CD14-positive monocyte (primary cell): ENCODE results near the gene PEAK1. TPM values are rescaled to one million over a fixed set of nuclear protein-coding genes. Genes with fewer than 3 reads are reported as not detected.
A peak's percentile ranks its signal among the peaks of the same experiment; 100 is the strongest.

ENCODE experiments used
- DNase-seq, 3 donors: peaks; one replicate each; pipeline ENCODE4 v3.0.0-alpha.2; 2011 to 2022
- H2AFZ ChIP-seq: 2 replicates; pipeline ENCODE4 v1.6.0; 2012; ENCODE audit warnings: mild to moderate bottlenecking, low read depth, low read length, inconsistent platforms; ENCODE audit not compliant: insufficient read depth, poor library complexity, severe bottlenecking
- H3K27ac ChIP-seq, 2 donors: 1 replicate in 1 of 2; 2 replicates in 1 of 2; pipeline ENCODE4 v1.5.1; 2012 to 2013; ENCODE audit warnings: low read length in 2 of 2, control low read depth in 1 of 2, inconsistent platforms in 1 of 2, low read depth in 1 of 2, mild to moderate bottlenecking in 1 of 2
- H3K27me3 ChIP-seq, 2 donors: one replicate each; pipeline versions ENCODE4 v1.6.0 to v1.6.1; 2011 to 2013; ENCODE audit warnings: low read length in 2 of 2; ENCODE audit not compliant: control insufficient read depth in 2 of 2, insufficient read depth in 2 of 2
- H3K36me3 ChIP-seq, 2 donors: replicated peaks in 1 of 2; 1 replicate in 1 of 2; 2 replicates in 1 of 2; pipeline versions ENCODE4 v1.5.1 to v1.6.1; 2012 to 2013; ENCODE audit warnings: low read length in 2 of 2, control low read depth in 1 of 2, inconsistent platforms in 1 of 2, mild to moderate bottlenecking in 1 of 2; ENCODE audit not compliant: insufficient read depth in 2 of 2, control insufficient read depth in 1 of 2
- H3K4me1 ChIP-seq, 2 donors: 1 replicate in 1 of 2; 2 replicates in 1 of 2; pipeline versions ENCODE4 v1.5.1 to v1.6.1; 2012 to 2013; ENCODE audit warnings: low read length in 2 of 2, control low read depth in 1 of 2, inconsistent platforms in 1 of 2, mild to moderate bottlenecking in 1 of 2, moderate library complexity in 1 of 2; ENCODE audit not compliant: insufficient read depth in 2 of 2, control insufficient read depth in 1 of 2
- H3K4me2 ChIP-seq: replicated peaks from 2 replicates; pipeline ENCODE3; 2012; ENCODE audit warnings: low read length, moderate library complexity, mild to moderate bottlenecking; ENCODE audit not compliant: poor library complexity, severe bottlenecking; ENCODE audit errors: extremely low read depth
- H3K4me3 ChIP-seq, 3 experiments: fragments of 200-600 bp in 1 of 3; sonication (generic) in 1 of 3; replicated peaks in 1 of 3; 1 replicate in 2 of 3; 2 replicates in 1 of 3; pipeline ENCODE4 v1.5.1; 2011 to 2013; ENCODE audit warnings: low read length in 3 of 3, mild to moderate bottlenecking in 3 of 3, control low read depth in 2 of 3, low read depth in 2 of 3, inconsistent platforms in 1 of 3, moderate library complexity in 1 of 3
- H3K79me2 ChIP-seq: 2 replicates; pipeline ENCODE4 v1.6.0; 2012; ENCODE audit warnings: mild to moderate bottlenecking, control low read depth, inconsistent platforms, low read length, moderate library complexity; ENCODE audit not compliant: insufficient read depth
- H3K9ac ChIP-seq: 2 replicates; pipeline ENCODE4 v1.6.0; 2017; ENCODE audit warnings: low read length, mild to moderate bottlenecking; ENCODE audit not compliant: insufficient read depth, poor library complexity, severe bottlenecking
- H3K9me3 ChIP-seq, 2 donors: replicated peaks in 1 of 2; 1 replicate in 1 of 2; 2 replicates in 1 of 2; pipeline versions ENCODE4 v1.5.1 to v1.6.1; 2012 to 2013; ENCODE audit warnings: low read length in 2 of 2, control low read depth in 1 of 2; ENCODE audit not compliant: control insufficient read depth in 1 of 2, insufficient read depth in 1 of 2
- H4K20me1 ChIP-seq: 2 replicates; pipeline ENCODE4 v1.6.0; 2012; ENCODE audit warnings: mild to moderate bottlenecking, low read length, control low read depth, moderate library complexity; ENCODE audit not compliant: insufficient read depth
- H3K27ac Mint-ChIP-seq, 7 donors: one replicate each; pipeline ENCODE4 v1.8.0; 2020; ENCODE audit warnings: mild to moderate bottlenecking in 7 of 7, mixed read lengths in 7 of 7, moderate library complexity in 6 of 7, inconsistent platforms in 2 of 7
- H3K27me3 Mint-ChIP-seq, 3 donors: one replicate each; pipeline ENCODE4 v1.8.0; 2021 to 2022; ENCODE audit warnings: low read depth in 3 of 3, mild to moderate bottlenecking in 3 of 3, mixed read lengths in 3 of 3, moderate library complexity in 3 of 3, inconsistent platforms in 1 of 3
- H3K36me3 Mint-ChIP-seq, 2 donors: one replicate each; pipeline ENCODE4 v1.8.0; 2020; ENCODE audit warnings: mixed read lengths in 2 of 2, inconsistent platforms in 1 of 2, mild to moderate bottlenecking in 1 of 2
- H3K4me1 Mint-ChIP-seq: one replicate; pipeline ENCODE4 v1.8.0; 2020; ENCODE audit warnings: mild to moderate bottlenecking, mixed read lengths
- H3K4me3 Mint-ChIP-seq, 2 donors: one replicate each; pipeline ENCODE4 v1.8.0; 2020; ENCODE audit warnings: mild to moderate bottlenecking in 2 of 2, mixed read lengths in 2 of 2, moderate library complexity in 1 of 2
- H3K9me3 Mint-ChIP-seq, 7 donors: one replicate each; pipeline ENCODE4 v1.8.0; 2020 to 2022; ENCODE audit warnings: mixed read lengths in 7 of 7, mild to moderate bottlenecking in 6 of 7, moderate library complexity in 6 of 7, inconsistent platforms in 2 of 7
- CTCF ChIP-seq: fragments of 200-600 bp; IDR thresholded peaks from one replicate; pipeline ENCODE4 v1.8.0; 2022; ENCODE audit warnings: antibody characterized with exemption, mild to moderate bottlenecking
- WGBS: methylation state at CpG from one replicate; pipeline ENCODE4 v1.1.5; 2013; ENCODE audit warnings: missing lambda C conversion rate; ENCODE audit not compliant: insufficient coverage; 5-methylcytosine and 5-hydroxymethylcytosine counted together
- intact Hi-C, 2 donors: fragments of 100-400 bp; cut with micrococcal nuclease; formaldehyde crosslinking; loops; one replicate each; pipeline versions ENCODE4 v1.15.0 to v1.15.1; 2023
- polyA plus RNA-seq, 3 donors: library from polyadenylated mRNA; depleted of rRNA in 1 of 3; unstranded in 2 of 3; stranded (reverse) in 1 of 3; fragments of 300-500 nt in 2 of 3; fragments of >200 nt in 1 of 3; fragmentation: Illumina TruSeq in 2 of 3; gene quantifications; 1 replicate in 2 of 3; 2 replicates in 1 of 3; pipeline ENCODE4 v1.2.3, GENCODE V29; 2012 to 2021

Gene PEAK1
- polyA plus RNA-seq, 3 donors, result 0.85 to 8.7 (median 1.1) TPM

- H3K27me3 ChIP-seq, result no peaks in the 10 kb centered on the region
- no peak overlapping the region for H3K4me3 Mint-ChIP-seq
- no peak overlapping the region for H3K4me2 ChIP-seq
- H4K20me1 ChIP-seq, result no peaks in the 10 kb centered on the region
- no peaks in the 10 kb centered on the region for H3K4me1 ChIP-seq
- peaks cover 0 to 3% (median 0%) of the 10 kb centered on the region in 7 donors for H3K9me3 Mint-ChIP-seq
- H3K36me3 ChIP-seq, result no peaks in the 10 kb centered on the region
- no peak overlapping the region for H3K27ac Mint-ChIP-seq
- H3K4me3 ChIP-seq, result no peak overlapping the region
- peaks cover 5 to 9% of the 10 kb centered on the region in 2 donors for H3K36me3 Mint-ChIP-seq
- TF ChIP-seq CTCF, result peak; percentile 47
- no peaks in the 10 kb centered on the region for H3K9me3 ChIP-seq
- no peak overlapping the region for H3K27ac ChIP-seq
- peak in 2 of 3 donors; percentile 13 to 18 for DNase-seq
- H2AFZ ChIP-seq, result no peak overlapping the region
- 64% methylated on average over 5 of the region's 9 CpGs for WGBS
- no peaks in the 10 kb centered on the region for H3K4me1 Mint-ChIP-seq
- H3K27me3 Mint-ChIP-seq, result peaks cover 0 to 1% (median 0%) of the 10 kb centered on the region in 3 donors
- intact Hi-C loops, result no loop called here
- H3K9ac ChIP-seq, result no peak overlapping the region
- H3K79me2 ChIP-seq, result no peaks in the 10 kb centered on the region
Observed at GRCh38 chr15:77107531-77108355, 312.2 kb downstream of the PEAK1 start.

- H3K4me3 ChIP-seq, result no peak overlapping the region
- H3K4me2 ChIP-seq, result no peak overlapping the region
- H3K4me1 Mint-ChIP-seq, result no peaks in the 10 kb centered on the region
- no peaks in the 10 kb centered on the region for H3K4me1 ChIP-seq
- H3K27ac ChIP-seq, result no peak overlapping the region
- no peaks in the 10 kb centered on the region for H3K27me3 ChIP-seq
- H3K27ac Mint-ChIP-seq, result peak overlapping the region in 3 of 7 donors; percentile 7 to 71 (median 43)
- no peaks in the 10 kb centered on the region for H3K9me3 ChIP-seq
- peaks cover 0 to 1% (median 0%) of the 10 kb centered on the region in 3 donors for H3K27me3 Mint-ChIP-seq
- DNase-seq, result no peak
- H4K20me1 ChIP-seq, result no peaks in the 10 kb centered on the region
- no peak for TF ChIP-seq CTCF
- intact Hi-C loops, result no loop called here
- H3K4me3 Mint-ChIP-seq, result no peak overlapping the region
- peaks cover 0 to 3% (median 0%) of the 10 kb centered on the region in 7 donors for H3K9me3 Mint-ChIP-seq
- no peaks in the 10 kb centered on the region for H3K79me2 ChIP-seq
- H3K36me3 ChIP-seq, result no peaks in the 10 kb centered on the region
- H3K9ac ChIP-seq, result no peak overlapping the region
- no peak overlapping the region for H2AFZ ChIP-seq
- H3K36me3 Mint-ChIP-seq, result peaks cover 0 to 6% of the 10 kb centered on the region in 2 donors
- no CpG with 5 or more reads among the region's 2 CpGs for WGBS
Observed at GRCh38 chr15:77107068-77107467, 312.8 kb downstream of the PEAK1 start.
